NCI-H524 (cell line): ENCODE measurements around the gene TARS2.
A peak's percentile ranks its signal among the peaks of the same experiment; 100 is the strongest.

ENCODE experiments used
- DNase-seq, 2 experiments: peaks; one replicate each; lab custom pipeline; 2025; lab: John Stamatoyannopoulos, UW

Gene TARS2

DNA sequence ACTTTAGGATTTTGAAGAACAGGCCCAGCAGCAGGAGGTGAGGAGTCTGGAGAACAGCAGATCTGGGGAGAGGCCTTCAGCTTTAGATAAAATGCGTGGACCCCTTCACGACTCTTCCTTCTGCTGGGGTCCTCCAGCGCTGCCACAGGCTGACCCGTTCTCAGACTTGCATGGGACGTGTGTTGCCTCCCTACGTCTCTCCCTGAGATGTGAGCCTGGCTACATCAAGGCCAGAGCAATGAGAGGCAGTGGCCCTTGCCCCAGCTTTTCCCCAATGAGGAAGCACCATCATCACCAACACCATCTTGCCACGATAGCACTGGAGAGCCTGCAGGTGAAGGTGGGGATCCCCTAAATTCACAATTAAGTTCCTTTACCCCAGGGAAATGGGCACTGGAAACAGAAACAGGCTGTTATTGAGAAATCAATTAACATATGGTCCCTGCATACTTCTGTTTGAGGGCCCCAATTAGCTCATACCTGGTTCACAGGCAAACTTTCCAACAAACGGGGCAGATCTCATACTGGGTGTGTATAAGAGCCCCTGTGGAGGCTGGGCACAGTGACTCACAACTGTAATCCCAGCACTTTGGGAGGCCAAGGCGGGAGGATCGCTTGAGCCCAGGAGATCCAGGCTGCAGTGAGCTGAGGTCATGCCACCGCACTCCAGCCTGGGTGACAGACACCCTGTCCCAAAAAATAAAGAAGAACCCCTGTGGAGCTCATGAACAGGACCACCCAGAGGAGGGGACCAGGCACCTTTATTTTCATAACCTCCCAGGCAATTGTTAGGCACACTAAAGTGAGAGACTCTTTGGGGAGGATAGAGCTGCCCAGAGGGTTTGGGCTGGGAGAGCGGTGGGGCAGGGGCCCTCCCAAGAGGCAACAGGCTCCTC lies 49.9 kb downstream of the TARS2 start:
- DNase-seq = no peak

DNA sequence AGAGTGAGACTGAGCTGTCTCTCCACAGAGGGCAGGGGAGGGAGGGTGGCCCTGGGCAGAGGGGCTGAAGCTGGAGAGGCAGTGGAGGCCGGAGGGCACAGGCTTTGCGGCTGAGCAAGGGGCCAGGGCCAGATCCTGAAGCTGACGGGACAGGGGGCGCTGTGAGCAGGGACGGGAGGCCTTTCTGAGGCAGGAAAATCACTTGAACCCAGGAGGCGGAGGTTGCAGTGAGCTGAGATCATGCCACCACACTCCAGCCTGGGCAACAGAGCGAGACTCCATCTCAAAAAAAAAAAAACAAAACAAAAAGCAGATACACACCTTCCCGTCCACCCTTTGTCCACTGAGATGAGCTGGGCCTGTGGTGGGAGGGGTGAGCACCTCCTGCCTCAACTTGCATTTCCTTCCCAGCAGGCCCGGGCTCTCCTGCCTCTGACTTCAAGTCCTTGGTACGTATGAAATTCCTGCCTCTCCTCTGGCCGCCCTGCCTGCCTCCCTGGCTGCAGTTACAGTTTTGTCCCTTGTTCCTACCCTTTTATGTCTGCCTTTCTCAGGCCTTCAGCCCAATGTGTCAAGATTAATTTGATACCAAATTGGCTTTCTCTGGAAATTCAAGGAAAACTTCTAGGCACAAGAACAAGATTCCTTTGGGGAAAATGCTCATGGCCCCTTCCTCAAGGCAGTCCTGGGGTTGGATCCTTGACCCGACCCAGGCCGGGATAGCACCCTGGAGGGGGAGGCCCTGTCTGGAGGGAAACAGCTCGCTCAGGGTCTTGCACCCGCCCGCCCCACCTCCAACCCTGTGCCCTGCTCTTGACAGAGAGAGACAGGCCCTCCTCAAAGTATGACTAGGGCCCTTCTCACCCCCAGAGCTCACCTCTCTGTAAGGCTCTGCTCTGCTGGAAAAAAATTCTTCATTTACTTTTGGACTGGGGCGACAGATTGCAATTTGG lies 50.8 kb downstream of the TARS2 start:
- no peak for DNase-seq

DNA sequence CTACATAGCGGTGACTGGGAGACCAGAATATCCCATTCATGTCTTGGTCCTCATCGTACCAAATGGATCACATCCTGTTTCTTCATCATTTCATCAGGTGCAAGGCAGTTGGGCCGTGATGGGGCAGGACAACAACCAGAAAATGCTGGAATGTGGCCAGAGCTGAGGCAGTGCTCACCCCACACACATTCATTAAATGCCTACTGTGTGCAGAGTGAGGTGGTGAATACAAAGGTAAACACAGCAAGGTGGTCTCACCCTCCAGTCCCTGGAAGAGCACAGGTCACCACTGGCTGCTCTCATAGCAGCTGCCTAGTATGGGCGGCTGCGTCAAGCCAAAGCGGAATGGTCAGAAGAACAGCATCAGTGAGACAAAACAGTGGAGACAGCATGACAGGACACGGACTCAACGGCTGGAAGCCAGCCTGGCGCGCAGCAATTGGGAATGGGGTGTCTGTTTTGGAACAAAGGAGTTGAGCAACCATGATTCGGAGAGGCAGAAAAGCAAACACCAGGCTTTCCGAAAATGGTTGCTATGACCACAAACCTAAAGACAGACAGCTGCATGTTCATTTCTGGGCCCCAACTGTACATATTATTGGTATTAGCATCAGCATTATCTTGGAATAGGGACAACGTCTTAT lies 56.4 kb downstream of the TARS2 start:
- no peak for DNase-seq

DNA sequence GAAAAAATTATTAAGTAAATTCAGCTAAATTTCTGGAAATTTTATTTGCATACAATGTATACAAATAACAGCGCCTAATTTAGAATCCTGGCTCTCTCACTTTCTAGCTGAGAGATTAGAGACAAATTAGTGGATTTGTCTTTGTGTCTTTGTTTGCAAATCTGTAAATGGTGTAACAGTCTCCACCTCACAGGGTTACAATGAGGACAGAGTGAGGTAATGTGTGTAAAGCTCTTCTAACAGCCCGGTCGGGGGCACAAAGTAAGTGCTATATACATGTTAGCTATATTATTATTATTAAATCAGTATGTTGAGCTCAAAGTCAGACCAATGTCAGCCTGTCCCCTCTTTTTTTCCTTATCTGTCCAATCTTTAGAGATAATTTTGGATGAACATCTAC lies 57.0 kb downstream of the TARS2 start:
- no peak for DNase-seq

DNA sequence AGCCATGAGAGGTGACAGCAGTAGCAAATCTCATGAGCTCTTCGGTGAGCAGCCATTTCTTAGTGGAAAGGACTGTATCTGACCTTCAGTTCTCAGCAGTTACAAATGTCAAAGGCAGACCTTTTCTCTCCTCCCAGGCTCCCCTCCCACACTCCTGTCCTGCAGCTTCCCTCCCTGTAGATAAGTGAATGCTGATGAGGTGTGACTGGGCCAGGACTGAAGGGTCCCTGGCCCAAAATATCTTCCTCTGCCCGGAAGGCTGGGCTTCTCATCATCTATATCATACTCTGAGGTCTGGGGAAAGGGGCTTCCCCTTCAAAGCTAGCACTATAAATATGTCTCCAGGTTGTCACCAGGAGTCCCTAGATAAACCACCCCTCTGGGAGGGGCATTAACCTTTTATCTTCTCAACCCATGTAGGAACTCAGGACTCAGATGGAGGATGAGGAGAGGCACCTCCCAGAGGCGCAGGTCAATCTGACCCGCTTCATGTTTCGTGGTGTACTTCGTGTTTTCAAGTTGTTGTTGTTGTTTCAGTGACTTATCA lies 58.3 kb downstream of the TARS2 start:
- no peak for DNase-seq

DNA sequence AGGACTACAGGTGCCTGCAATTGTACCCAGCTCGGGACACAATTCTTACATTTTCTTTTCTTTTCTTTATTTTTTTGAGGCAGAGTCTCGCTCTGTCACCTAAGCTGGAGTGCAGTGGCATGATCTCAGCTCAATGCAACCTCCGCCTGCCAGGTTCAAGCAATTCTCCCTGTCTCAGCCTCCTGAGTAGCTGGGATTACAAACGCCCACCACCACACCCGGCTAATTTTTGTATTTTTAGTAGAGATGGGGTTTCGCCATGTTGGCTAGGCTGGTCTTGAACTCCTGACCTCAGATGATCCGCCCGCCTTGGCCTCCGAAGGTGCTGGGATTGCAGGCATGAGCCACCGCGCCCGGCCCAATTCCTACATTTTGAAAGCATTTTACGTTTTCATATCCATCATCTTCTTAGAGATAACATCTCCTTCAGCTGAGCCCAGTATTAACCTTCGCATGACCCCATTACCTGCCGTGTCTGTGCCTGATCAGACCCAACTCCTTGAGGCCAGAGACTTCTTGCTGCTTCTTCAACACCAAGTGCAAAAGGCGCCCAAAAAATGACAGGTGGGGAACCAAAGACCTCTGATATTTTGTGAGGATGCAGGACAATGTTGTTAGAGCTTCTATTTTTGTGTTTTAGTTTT lies 59.2 kb downstream of the TARS2 start:
- no peak for DNase-seq

DNA sequence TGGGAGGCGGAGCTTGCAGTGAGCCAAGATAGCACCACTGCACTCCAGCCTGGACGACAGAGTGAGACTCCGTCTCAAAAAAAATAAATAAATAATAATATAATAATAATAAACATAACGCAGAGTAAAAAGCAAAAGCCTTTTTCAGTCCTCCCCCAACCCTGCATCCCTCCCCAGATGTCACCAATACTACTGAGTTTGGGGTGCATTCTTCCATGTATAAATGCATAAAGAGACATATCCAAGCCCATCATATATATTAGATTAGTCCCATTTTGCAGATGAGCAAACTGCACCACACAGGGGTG lies 61.1 kb downstream of the TARS2 start:
- no peak for DNase-seq

DNA sequence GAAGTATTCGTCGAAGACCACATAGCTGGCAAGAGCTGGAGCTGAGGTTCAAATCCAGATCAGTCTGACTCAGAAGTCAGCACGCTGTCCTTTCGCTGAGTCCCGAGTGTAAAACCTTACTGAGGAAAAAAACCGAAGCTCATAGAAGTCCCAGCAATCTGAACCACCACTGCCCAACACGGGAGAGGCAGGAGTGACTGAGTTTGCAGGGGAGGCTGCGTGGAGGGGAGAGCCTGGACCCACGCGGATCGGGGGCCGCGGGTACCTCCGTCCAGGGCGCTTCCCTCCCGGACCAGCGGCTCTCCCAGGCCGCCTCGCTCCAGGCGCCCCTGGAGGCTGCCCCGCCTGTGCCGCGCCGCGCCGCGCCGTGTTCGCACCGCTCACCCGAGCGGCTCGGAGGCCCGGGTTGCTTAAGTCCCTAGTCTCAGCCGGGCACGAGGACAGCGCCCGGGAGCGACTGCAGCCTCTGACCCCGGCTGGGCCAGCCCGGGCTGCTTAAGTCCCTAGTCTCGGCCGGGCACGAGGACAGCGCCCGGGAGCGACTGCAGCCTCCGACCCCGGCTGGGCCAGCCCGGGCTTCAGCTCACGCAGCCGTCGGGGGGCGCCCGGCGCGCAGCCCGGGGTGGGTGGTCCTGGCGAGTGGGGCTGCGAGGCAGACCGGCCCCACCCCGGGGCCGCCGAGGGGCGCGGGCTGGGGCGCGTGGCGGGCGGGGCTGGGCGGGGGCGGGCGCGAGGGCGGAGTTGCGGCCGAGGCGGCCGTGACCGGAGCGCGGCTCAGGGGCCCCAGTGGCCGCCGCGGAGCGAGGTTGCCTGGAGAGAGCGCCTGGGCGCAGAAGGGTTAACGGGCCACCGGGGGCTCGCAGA lies 61.6 kb downstream of the TARS2 start, which contains the start of gene ADAMTSL4:
ADAMTSL4 (plus strand) TSS at position 777 of the 864 bp plus-strand sequence. CDS start 2,881 bp downstream, outside the sequence.
- peak in 1 of 2 experiments; percentile 46 for DNase-seq

DNA sequence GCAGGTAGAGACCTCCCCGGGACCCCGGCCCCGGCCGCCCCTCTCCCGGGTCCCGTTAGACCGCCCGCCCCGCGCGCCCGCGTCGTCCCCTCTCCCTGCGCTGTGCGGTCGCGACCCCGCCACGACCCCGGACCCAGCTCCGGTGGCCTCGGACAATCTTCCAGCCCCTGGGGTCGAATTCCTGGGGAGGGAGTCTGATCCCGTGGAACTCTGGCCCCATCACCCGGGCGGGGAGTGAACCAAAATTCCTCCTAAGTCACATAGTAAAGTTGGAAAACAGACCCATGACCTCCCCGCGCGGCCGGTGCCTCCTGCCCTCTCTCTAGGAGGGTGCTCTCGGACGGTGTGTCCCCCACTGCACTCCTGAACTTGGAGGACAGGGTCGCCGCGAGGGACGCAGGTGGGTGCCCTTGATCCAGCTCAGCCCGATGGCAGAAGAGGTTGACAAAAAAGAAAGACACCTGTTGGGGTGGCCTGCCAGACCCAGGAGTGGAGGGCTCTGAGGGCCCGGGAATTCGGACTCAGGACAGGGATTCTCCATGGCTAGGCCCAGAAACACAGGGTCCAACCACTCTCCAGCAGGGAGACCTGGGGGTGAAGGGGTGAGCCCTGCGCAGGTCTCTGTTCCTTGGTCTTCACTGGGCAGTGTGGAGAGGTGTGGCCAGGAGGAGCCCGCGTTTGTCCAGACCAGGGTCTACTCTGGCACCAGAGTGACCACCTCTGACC lies 62.4 kb downstream of the TARS2 start:
- DNase-seq = no peak

DNA sequence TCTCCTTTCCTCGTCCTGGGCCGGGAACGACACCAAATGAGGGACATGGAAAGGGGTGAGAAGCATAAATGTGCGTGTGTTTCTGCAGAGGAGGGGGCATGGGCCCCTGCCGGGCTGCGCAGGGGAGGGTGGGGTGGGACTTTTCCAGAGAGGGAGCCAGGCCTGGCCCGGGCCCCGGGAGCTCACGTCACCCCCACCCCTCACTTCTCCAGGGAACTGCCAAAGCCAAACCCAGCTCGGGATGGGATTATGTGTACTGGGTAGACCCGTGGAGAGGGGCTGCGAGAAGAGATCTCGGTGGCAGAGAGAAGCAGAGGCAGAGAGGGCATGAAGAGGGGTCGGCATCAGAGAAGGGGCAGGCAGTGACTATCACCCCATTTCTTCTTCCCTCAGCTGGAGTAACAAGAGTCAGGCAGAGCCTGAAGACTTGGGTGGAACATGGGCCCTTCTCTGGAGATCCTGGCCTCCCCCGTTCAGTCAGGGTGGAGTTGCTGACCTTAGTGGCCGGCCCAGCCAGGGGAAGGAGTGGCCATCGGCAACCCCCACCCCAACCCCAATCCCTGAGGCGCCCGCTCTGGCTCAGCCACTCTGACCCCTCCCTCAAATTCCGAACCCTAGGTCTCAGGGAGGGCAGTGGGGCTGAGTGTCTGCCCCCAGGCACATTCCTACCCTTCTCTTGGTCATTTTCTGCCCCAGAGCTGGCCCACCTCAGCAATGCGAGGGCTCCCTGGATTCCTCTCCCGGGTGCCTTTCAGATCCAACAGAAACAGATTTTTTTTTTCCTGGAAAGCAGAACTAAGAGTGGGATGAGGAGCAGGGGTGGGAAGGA lies 63.2 kb downstream of the TARS2 start:
- DNase-seq = no peak

DNA sequence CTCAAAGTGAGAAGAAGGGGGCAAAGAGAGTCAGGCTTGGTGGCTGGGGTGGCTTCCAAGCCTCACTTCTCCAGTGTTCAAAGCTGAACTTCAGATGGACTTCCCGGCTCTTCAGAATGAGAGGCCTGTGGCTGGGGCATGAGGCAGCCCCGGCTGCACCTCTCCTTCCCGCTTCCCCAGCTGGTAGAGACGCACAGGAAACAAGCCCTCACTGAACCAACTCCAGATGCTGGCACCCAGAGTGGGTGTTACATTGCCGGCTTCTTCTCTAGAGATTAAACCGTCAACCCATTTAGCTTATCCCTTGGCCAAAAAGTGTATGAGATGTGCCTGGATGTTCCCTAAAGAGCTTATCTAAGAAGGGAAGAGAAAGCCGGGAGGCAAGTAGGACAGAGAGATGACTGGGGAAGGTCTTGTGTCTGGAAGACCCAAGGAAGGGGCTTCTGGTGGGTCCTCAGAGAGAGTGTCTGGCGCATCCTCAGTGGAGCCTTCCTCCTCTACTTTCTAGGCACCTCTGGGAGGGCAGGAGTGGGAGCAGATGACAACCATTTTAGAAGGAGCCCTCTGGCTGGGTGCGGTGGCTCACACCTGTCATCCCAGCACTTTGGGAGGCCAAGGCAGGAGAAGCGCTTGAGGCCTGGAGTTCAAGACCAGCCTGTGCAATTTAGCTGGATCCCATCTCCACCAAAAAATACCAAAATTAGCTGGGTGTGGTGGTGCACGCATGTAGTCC lies 64.0 kb downstream of the TARS2 start:
- DNase-seq = no peak

DNA sequence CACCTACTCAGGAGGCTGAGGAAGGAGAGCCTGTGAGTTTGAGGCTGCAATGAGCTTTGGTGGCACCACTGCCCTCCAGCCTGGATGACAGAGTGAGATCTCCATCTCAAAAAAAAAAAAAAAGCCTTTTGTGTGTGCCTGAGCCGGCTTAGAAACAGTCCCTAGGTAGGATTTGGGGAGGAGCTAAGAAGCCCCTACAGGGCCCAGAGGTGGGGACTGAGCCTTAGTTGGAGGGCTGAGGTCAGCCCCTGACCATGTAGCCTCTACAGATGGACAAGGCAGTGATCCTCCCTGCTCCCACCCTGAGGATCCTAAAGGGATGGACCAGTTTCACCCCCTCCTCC lies 64.5 kb downstream of the TARS2 start:
- DNase-seq = no peak

DNA sequence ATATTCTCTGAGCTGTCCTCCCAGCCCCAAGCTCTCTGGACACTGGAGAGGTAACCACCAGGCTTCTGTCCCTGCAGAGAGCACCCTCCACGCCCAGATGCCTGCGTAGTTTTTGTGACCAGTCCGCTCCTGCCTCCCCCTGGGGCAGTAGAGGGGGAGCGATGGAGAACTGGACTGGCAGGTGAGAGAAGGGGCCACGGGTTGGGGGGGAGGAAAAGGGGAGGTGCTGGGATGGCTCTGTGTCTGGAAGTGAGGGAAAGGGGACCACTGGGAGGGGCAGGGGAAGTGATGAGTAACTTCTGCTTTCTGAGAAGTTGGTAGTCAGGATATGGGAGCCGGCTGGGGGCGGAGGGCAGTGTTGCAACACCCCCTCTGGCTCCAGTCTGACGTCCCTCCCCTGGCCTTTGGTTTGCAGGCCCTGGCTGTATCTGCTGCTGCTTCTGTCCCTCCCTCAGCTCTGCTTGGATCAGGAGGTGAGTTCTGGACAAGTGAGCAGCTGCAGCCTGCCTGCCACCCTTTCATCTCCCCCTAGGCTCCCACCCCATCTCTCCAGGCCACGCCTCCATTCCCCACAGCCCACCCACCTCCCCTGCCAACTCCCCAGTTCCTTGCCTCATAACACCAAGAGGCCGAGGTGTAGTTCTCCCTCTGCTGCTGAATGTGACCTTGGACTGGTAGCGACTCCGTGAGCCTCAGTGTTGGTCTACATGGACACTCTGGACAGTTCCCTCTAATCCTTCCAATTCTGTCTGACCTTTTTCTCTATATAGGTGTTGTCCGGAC lies 65.1 kb downstream of the TARS2 start:
- DNase-seq = no peak

DNA sequence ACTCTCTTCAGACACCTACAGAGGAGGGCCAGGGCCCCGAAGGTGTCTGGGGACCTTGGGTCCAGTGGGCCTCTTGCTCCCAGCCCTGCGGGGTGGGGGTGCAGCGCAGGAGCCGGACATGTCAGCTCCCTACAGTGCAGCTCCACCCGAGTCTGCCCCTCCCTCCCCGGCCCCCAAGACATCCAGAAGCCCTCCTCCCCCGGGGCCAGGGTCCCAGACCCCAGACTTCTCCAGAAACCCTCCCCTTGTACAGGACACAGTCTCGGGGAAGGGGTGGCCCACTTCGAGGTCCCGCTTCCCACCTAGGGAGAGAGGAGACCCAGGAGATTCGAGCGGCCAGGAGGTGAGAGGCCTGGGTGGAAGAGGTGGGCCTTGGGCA lies 65.7 kb downstream of the TARS2 start:
- no peak for DNase-seq

DNA sequence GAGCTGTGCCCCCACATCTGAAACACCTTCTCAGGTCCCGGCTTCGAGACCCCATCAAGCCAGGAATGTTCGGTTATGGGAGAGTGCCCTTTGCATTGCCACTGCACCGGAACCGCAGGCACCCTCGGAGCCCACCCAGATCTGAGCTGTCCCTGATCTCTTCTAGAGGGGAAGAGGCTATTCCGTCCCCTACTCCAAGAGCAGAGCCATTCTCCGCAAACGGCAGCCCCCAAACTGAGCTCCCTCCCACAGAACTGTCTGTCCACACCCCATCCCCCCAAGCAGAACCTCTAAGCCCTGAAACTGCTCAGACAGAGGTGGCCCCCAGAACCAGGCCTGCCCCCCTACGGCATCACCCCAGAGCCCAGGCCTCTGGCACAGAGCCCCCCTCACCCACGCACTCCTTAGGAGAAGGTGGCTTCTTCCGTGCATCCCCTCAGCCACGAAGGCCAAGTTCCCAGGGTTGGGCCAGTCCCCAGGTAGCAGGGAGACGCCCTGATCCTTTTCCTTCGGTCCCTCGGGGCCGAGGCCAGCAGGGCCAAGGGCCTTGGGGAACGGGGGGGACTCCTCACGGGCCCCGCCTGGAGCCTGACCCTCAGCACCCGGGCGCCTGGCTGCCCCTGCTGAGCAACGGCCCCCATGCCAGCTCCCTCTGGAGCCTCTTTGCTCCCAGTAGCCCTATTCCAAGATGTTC lies 66.3 kb downstream of the TARS2 start:
- DNase-seq = no peak

DNA sequence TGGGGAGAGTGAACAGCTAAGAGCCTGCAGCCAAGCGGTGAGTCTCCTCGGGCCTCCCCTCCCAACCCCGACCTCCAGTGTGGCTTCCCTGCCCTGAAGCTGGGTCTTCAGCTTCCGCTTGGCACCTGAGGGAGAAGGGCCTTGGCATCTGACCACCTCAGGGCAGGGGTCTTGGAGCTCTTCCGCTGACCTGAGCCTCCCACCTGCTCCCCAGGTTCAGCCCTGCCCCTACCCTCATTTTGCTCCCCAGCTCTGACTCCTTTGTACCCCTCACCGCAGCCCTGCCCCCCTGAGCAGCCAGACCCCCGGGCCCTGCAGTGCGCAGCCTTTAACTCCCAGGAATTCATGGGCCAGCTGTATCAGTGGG lies 66.8 kb downstream of the TARS2 start:
- DNase-seq = no peak
